ENCODE measurements around the gene EGR1. TPM values are rescaled to one million over a fixed set of nuclear protein-coding genes. Genes with fewer than 3 reads are reported as not detected.

The EGR1 gene
- 10 to 100 TPM; 48.0 to 48.1 TPM for total RNA-seq

GRCh38 chr5:138465261-138466124 is at the start of gene EGR1:
EGR1 (plus strand) TSS chr5:138465479; CDS start chr5:138465762, 283 bp downstream.
- Mint-ChIP-seq H3K27ac (peak within 1 kb of the TSS; percentile 94), H3K4me1 (peaks cover 33% of the 10 kb centered on the region)

GRCh38 chr5:138418444-138418843 is 46.8 kb upstream of the EGR1 start:
- no peak overlapping the region for H3K4me3 Mint-ChIP-seq
- no peaks in the 10 kb centered on the region for H3K4me1 Mint-ChIP-seq
- H3K27me3 Mint-ChIP-seq: no peaks in the 10 kb centered on the region
- peaks cover 12% of the 10 kb centered on the region for H3K36me3 Mint-ChIP-seq
- no peaks in the 10 kb centered on the region for H3K9me3 Mint-ChIP-seq
- no peak for DNase-seq
- no peak overlapping the region for H3K27ac Mint-ChIP-seq

More at GRCh38 chr5:138465261-138466124, at the start of gene EGR1:
- H3K9me3 Mint-ChIP-seq: no peaks in the 10 kb centered on the region
- H3K27me3 Mint-ChIP-seq: no peaks in the 10 kb centered on the region
- H3K36me3 Mint-ChIP-seq: peaks cover 29% of the 10 kb centered on the region
- peak within 1 kb of the TSS; percentile 85 for H3K4me3 Mint-ChIP-seq
- peak; percentile 92 for DNase-seq

- Mint-ChIP-seq H3K4me3 (no peak overlapping the region), H3K27ac (no peak overlapping the region), H3K4me1 (no peaks in the 10 kb centered on the region), H3K27me3 (no peaks in the 10 kb centered on the region), H3K36me3 (peaks cover 11% of the 10 kb centered on the region), H3K9me3 (no peaks in the 10 kb centered on the region)
- DNase-seq: no peak
Observed at GRCh38 chr5:138425079-138425478, 40.2 kb upstream of the EGR1 start.

GRCh38 chr5:138435943-138436342 is 29.3 kb upstream of the EGR1 start:
- Mint-ChIP-seq H3K27me3 (no peaks in the 10 kb centered on the region), H3K27ac (no peak overlapping the region), H3K4me3 (no peak overlapping the region), H3K4me1 (peaks cover 9% of the 10 kb centered on the region), H3K36me3 (peaks cover 8% of the 10 kb centered on the region), H3K9me3 (no peaks in the 10 kb centered on the region)
- no peak for DNase-seq

GRCh38 chr5:138438003-138438723 is 27.1 kb upstream of the EGR1 start:
- Mint-ChIP-seq H3K4me1 (peaks cover 9% of the 10 kb centered on the region), H3K36me3 (peaks cover 8% of the 10 kb centered on the region), H3K9me3 (no peaks in the 10 kb centered on the region), H3K27me3 (no peaks in the 10 kb centered on the region), H3K4me3 (peak overlapping the region; percentile 76), H3K27ac (no peak overlapping the region)
- no peak for DNase-seq

- H3K36me3 Mint-ChIP-seq: peaks cover 8% of the 10 kb centered on the region
- no peaks in the 10 kb centered on the region for H3K9me3 Mint-ChIP-seq
- H3K27ac Mint-ChIP-seq: no peak within 1 kb of the TSS
- H3K4me3 Mint-ChIP-seq: peak within 1 kb of the TSS; percentile 78
- no peaks in the 10 kb centered on the region for H3K27me3 Mint-ChIP-seq
- peak; percentile 85 for DNase-seq
- peaks cover 9% of the 10 kb centered on the region for H3K4me1 Mint-ChIP-seq
Observed at GRCh38 chr5:138438724-138439476, 26.4 kb upstream of the EGR1 start, which contains the start of gene REEP2. REEP2 (plus strand) TSS chr5:138439057; CDS start chr5:138439209, 152 bp downstream.

- peak overlapping the region; percentile 78 for H3K4me3 Mint-ChIP-seq
- DNase-seq: no peak
Observed at GRCh38 chr5:138439477-138440158, 25.7 kb upstream of the EGR1 start.

GRCh38 chr5:138440159-138441073 is 24.9 kb upstream of the EGR1 start:
- peaks cover 9% of the 10 kb centered on the region for H3K4me1 Mint-ChIP-seq
- no peaks in the 10 kb centered on the region for H3K27me3 Mint-ChIP-seq
- no peak for DNase-seq
- H3K36me3 Mint-ChIP-seq: peaks cover 6% of the 10 kb centered on the region
- H3K4me3 Mint-ChIP-seq: no peak overlapping the region
- H3K9me3 Mint-ChIP-seq: no peaks in the 10 kb centered on the region
- H3K27ac Mint-ChIP-seq: no peak overlapping the region

More at GRCh38 chr5:138439477-138440158, 25.7 kb upstream of the EGR1 start:
- H3K36me3 Mint-ChIP-seq: peaks cover 8% of the 10 kb centered on the region
- H3K27ac Mint-ChIP-seq: no peak overlapping the region
- H3K4me1 Mint-ChIP-seq: peaks cover 9% of the 10 kb centered on the region
- no peaks in the 10 kb centered on the region for H3K9me3 Mint-ChIP-seq
- no peaks in the 10 kb centered on the region for H3K27me3 Mint-ChIP-seq

GRCh38 chr5:138441221-138441620 is 24.1 kb upstream of the EGR1 start:
- peaks cover 3% of the 10 kb centered on the region for H3K36me3 Mint-ChIP-seq
- H3K27me3 Mint-ChIP-seq: no peaks in the 10 kb centered on the region
- H3K4me3 Mint-ChIP-seq: no peak overlapping the region
- no peak for DNase-seq
- H3K9me3 Mint-ChIP-seq: no peaks in the 10 kb centered on the region
- no peak overlapping the region for H3K27ac Mint-ChIP-seq
- peaks cover 9% of the 10 kb centered on the region for H3K4me1 Mint-ChIP-seq

GRCh38 chr5:138444078-138444773 is 21.1 kb upstream of the EGR1 start:
- no peaks in the 10 kb centered on the region for H3K9me3 Mint-ChIP-seq

GRCh38 chr5:138444774-138445546 is 20.3 kb upstream of the EGR1 start:
- Mint-ChIP-seq H3K4me3 (no peak overlapping the region), H3K4me1 (peaks cover 4% of the 10 kb centered on the region), H3K9me3 (no peaks in the 10 kb centered on the region), H3K36me3 (no peaks in the 10 kb centered on the region), H3K27me3 (no peaks in the 10 kb centered on the region), H3K27ac (no peak overlapping the region)
- no peak for DNase-seq

More at GRCh38 chr5:138444078-138444773, 21.1 kb upstream of the EGR1 start:
- H3K4me3 Mint-ChIP-seq: no peak overlapping the region
- no peaks in the 10 kb centered on the region for H3K27me3 Mint-ChIP-seq
- no peak for DNase-seq
- H3K27ac Mint-ChIP-seq: no peak overlapping the region
- no peaks in the 10 kb centered on the region for H3K36me3 Mint-ChIP-seq
- peaks cover 6% of the 10 kb centered on the region for H3K4me1 Mint-ChIP-seq

- H3K36me3 Mint-ChIP-seq: no peaks in the 10 kb centered on the region
- H3K4me3 Mint-ChIP-seq: no peak overlapping the region
- H3K27me3 Mint-ChIP-seq: no peaks in the 10 kb centered on the region
- no peak for DNase-seq
- peaks cover 5% of the 10 kb centered on the region for H3K4me1 Mint-ChIP-seq
- no peak overlapping the region for H3K27ac Mint-ChIP-seq
- no peaks in the 10 kb centered on the region for H3K9me3 Mint-ChIP-seq
Observed at GRCh38 chr5:138445547-138446271, 19.6 kb upstream of the EGR1 start.

Data from activated naive CD8-positive, alpha-beta T cell treated with anti-CD3 and anti-CD28 coated beads for 36 hours (primary cell).